Hippocampal formation (tissue), 2 donors: Measurements from ENCODE around the gene ZNF558.
"Not testable (repeated sequence)": the region's sequence is repeated elsewhere in the genome, so short reads cannot be mapped to it uniquely, and the experiment has no call there.

ENCODE experiments used
- DNase-seq, 2 donors: peaks; one replicate each; lab custom pipeline; 2025; lab: John Stamatoyannopoulos, UW

ZNF558 gene

DNA sequence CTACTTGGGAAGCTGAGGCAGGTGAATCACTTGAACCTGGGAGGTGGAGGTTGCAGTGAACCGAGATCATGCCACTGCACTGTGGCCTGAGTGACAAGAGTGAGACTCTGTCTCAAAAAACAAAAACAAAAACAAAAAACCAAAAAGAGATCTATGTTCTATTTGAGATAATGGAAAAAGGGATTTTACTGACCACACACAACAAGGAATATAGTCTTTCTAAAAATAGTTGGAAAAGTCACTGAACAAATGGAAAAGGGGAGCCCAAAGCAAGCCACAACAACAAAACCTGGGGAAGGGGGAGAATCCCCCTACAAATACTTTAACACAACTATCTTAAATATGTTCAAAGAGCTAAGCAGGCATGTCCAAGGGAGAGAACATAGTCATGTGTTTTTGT lies 37.3 kb downstream of the ZNF558 start:
- no peak for DNase-seq

DNA sequence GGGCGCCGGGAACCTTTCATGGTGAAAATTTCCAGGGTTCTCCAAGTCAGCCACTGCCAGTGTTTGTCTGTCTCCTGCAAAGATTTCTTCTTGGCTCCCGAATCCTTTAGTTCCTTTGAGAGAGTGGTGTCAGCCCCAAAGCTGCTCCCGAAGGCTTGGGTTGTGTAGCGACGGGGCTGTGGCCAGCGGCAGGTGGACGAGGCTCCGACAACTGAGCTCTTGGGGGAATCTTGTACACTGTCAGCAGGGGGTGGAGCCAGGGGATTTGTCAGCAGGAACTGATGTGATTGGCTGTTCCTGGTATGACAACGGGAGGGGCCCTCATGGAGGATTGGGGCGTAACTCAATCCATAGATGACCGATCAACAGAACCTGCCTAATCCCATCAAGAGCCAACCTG lies 58.5 kb downstream of the ZNF558 start:
- not testable (repeated sequence) for DNase-seq

DNA sequence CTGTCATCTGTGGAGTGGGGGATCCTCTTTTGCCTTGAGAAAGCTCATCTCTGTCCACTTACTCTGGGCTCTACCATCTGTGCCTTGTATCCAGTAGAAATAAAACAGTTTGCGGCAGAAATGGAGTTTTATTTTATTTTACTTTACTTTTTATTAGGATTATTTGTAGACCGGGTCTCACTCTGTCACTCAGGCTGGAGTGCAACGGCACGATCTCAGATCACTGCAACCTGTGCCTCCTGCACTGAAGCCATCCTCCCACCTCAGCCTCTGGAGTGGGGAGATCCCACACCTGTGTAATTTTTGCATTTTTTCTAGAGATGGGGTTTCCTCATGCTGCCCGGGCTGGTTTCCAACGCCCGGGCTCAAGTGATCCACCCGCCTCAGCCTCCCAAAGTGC lies 62.8 kb downstream of the ZNF558 start:
- DNase-seq: not testable (repeated sequence)

DNA sequence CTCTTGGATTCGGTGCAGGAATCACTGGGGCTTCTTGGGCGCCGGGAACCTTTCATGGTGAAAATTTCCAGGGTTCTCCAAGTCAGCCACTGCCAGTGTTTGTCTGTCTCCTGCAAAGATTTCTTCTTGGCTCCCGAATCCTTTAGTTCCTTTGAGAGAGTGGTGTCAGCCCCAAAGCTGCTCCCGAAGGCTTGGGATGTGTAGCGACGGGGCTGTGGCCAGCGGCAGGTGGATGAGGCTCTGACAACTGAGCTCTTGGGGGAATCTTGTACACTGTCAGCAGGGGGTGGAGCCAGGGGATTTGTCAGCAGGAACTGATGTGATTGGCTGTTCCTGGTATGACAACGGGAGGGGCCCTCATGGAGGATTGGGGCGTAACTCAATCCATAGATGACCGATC lies 64.8 kb downstream of the ZNF558 start:
- not testable (repeated sequence) for DNase-seq
